ENCODE data around the gene GPRIN1. TPM values are rescaled to one million over a fixed set of nuclear protein-coding genes. Genes with fewer than 3 reads are reported as not detected.
"Not testable (repeated sequence)": the region's sequence is repeated elsewhere in the genome, so short reads cannot be mapped to it uniquely, and the experiment has no call there.

The GPRIN1 gene
- total RNA-seq, 2 donors from 2014 or later: 1.4 to 2.0 TPM

DNA sequence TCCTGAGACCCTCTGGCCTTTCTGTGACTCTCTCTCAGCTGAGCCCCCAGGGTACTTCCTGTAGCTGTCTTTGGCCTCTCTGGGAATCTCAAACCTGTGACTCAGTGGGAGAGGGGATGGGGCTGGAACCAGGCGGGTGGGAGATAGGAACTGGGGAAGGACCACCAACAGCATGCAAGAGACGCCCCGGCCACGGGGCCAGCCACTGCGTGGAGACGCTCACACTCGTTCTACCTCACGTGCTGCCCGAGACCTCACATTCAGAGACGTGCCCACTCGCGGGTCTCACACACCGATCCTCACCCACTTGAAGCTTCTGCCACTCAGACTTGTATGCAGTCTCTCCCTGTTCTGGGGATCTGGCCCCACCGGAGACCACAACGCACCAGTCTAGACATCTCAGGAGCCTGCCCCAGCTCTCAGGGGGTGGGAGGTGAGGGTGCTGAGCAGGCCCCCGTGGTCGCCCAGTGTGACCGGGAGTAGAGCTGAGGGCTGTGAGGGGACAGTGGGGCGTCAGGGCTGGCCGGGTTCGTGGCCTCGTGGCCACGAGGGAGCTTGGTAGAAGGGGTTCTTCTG, 13.8 kb downstream of the GPRIN1 start:
- DNase-seq (no peak), ATAC-seq (replicated peaks in 1 of 2) (no peak)
- Mint-ChIP-seq H3K4me3 (peak overlapping the region; percentile 69 to 73), H3K36me3 (ENCODE audit: insufficient read depth in 2 of 2) (no peaks in the 10 kb centered on the region), H3K27me3 (ENCODE audit: low read depth) (peaks cover 13% of the 10 kb centered on the region), H3K4me1 (ENCODE audit: low read depth) (peaks cover 15% of the 10 kb centered on the region), H3K27ac (no peak overlapping the region), H3K9me3 (no peaks in the 10 kb centered on the region)

GRCh38 chr5:176595386-176595943, 14.5 kb downstream of the GPRIN1 start:
- Mint-ChIP-seq H3K27me3 (ENCODE audit: low read depth) (peaks cover 13% of the 10 kb centered on the region), H3K36me3 (ENCODE audit: insufficient read depth in 2 of 2) (no peaks in the 10 kb centered on the region), H3K4me1 (ENCODE audit: low read depth) (peaks cover 15% of the 10 kb centered on the region), H3K27ac (no peak overlapping the region), H3K4me3 (no peak overlapping the region), H3K9me3 (no peaks in the 10 kb centered on the region)
- no peak for DNase-seq
- no peak for ATAC-seq (replicated peaks in 1 of 2)

DNA sequence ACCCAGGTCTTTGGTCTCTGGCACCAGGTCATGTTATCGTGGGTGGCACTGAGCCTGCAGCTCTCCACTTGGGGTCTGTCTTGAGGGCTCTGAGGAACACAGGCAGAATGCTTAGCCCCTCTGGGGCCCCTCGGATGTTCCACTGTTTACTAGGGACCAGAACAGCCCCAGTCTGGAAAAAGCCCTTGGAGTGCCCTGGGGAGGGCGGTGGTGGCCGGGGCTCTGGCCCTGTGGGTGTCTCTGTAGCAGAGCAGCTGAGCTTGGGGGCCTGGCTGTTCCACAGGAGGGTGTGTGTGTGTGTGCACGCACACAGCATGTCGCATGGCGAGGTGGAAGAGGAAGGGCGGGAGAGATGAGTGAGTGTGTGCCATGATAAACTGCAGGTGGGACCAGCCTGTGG, 15.4 kb downstream of the GPRIN1 start:
- no peak for DNase-seq
- H3K4me3 Mint-ChIP-seq: peak overlapping the region in 1 of 2 donors; percentile 21
- no peaks in the 10 kb centered on the region for H3K9me3 Mint-ChIP-seq
- H3K27ac Mint-ChIP-seq: no peak overlapping the region
- H3K27me3 Mint-ChIP-seq (ENCODE audit: low read depth): peaks cover 13% of the 10 kb centered on the region
- no peak for ATAC-seq (replicated peaks in 1 of 2)
- peaks cover 8% of the 10 kb centered on the region for H3K4me1 Mint-ChIP-seq (ENCODE audit: low read depth)
- H3K36me3 Mint-ChIP-seq (ENCODE audit: insufficient read depth in 2 of 2): no peaks in the 10 kb centered on the region

- peaks cover 4% of the 10 kb centered on the region for H3K4me1 Mint-ChIP-seq (ENCODE audit: low read depth)
- H3K27me3 Mint-ChIP-seq (ENCODE audit: low read depth): peaks cover 5% of the 10 kb centered on the region
- H3K27ac Mint-ChIP-seq: no peak overlapping the region
- DNase-seq (no peak), ATAC-seq (replicated peaks in 1 of 2) (no peak)
- no peak overlapping the region for H3K4me3 Mint-ChIP-seq
- no peaks in the 10 kb centered on the region for H3K9me3 Mint-ChIP-seq
- no peaks in the 10 kb centered on the region for H3K36me3 Mint-ChIP-seq (ENCODE audit: insufficient read depth in 2 of 2)
Observed at GRCh38 chr5:176593273-176593869, 16.6 kb downstream of the GPRIN1 start.

DNA sequence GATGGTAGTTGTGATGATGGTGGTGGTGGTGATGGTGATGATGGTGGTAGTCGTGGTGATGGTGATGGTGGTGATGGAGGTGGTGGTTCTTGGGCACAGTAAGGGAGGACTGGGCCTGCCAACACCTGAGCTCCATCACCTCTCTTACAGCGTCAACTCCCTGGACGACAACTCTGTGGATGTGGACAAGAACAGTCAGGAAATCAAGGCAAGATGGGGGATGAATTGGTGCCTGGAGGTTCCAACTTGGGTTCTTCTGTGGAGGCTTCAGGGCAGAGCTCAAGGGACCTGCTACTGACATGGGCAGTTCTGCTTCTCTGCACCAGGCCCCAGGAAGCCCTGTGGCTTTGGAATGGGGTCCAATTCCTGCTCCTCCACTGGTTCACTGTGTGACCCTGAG, 17.4 kb downstream of the GPRIN1 start:
- H3K4me1 Mint-ChIP-seq (ENCODE audit: low read depth): peaks cover 4% of the 10 kb centered on the region
- no peaks in the 10 kb centered on the region for H3K9me3 Mint-ChIP-seq
- H3K27me3 Mint-ChIP-seq (ENCODE audit: low read depth): peaks cover 5% of the 10 kb centered on the region
- H3K27ac Mint-ChIP-seq: no peak overlapping the region
- H3K4me3 Mint-ChIP-seq: no peak overlapping the region
- DNase-seq (no peak), ATAC-seq (replicated peaks in 1 of 2) (no peak)
- H3K36me3 Mint-ChIP-seq (ENCODE audit: insufficient read depth in 2 of 2): no peaks in the 10 kb centered on the region

- ATAC-seq (replicated peaks in 1 of 2); DNase-seq; H3K9me3 Mint-ChIP-seq; H3K27me3 Mint-ChIP-seq (ENCODE audit: low read depth); H3K4me1 Mint-ChIP-seq (ENCODE audit: low read depth); H3K27ac Mint-ChIP-seq; H3K36me3 Mint-ChIP-seq (ENCODE audit: insufficient read depth in 2 of 2); H3K4me3 Mint-ChIP-seq: not testable (repeated sequence)
Observed at GRCh38 chr5:176591667-176592066, 18.3 kb downstream of the GPRIN1 start.

DNA sequence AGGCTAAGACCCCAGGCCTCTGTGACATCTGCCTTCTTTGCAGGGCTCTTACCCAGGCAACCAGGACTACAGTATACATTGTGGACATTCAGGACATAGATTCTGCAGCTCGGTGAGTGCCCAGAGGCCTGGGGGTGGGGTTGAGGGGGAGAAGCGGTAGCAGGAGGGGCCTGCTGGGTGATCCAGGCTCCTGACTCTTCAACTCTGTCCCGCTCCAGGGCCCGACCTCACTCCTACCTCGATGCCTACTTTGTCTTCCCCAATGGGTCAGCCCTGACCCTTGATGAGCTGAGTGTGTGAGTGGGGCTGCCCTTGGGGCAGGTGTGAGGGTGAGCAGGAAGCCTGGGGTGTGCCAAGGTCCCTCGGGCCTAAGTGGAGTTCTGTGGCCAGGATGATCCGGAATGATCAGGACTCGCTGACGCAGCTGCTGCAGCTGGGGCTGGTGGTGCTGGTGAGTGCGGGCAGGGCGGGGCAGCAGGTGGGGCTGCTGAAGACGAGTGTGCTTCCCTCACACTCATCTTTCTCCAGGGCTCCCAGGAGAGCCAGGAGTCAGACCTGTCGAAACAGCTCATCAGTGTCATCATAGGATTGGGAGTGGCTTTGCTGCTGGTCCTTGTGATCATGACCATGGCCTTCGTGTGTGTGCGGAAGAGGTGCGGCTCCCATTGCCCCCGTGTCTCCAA, 19.8 kb downstream of the GPRIN1 start:
- peaks cover 0 to 6% of the 10 kb centered on the region in 2 donors for H3K36me3 Mint-ChIP-seq (ENCODE audit: insufficient read depth in 2 of 2)
- H3K4me1 Mint-ChIP-seq (ENCODE audit: low read depth): no peaks in the 10 kb centered on the region
- peaks cover 2 to 4% of the 10 kb centered on the region in 2 donors for H3K9me3 Mint-ChIP-seq
- no peak overlapping the region for H3K4me3 Mint-ChIP-seq
- no peak overlapping the region for H3K27ac Mint-ChIP-seq
- DNase-seq (no peak), ATAC-seq (replicated peaks in 1 of 2) (no peak)
- H3K27me3 Mint-ChIP-seq (ENCODE audit: low read depth): no peaks in the 10 kb centered on the region

GRCh38 chr5:176589039-176589769, 20.8 kb downstream of the GPRIN1 start:
- Mint-ChIP-seq H3K27me3 (ENCODE audit: low read depth) (no peaks in the 10 kb centered on the region), H3K4me1 (ENCODE audit: low read depth) (no peaks in the 10 kb centered on the region), H3K27ac (no peak overlapping the region), H3K9me3 (peaks cover 3 to 6% of the 10 kb centered on the region in 2 donors), H3K36me3 (ENCODE audit: insufficient read depth in 2 of 2) (peaks cover 0 to 6% of the 10 kb centered on the region in 2 donors), H3K4me3 (no peak overlapping the region)
- ATAC-seq (replicated peaks in 1 of 2) (no peak), DNase-seq (no peak)

- no peak overlapping the region for H3K27ac Mint-ChIP-seq
- no peaks in the 10 kb centered on the region for H3K4me1 Mint-ChIP-seq (ENCODE audit: low read depth)
- H3K27me3 Mint-ChIP-seq (ENCODE audit: low read depth): no peaks in the 10 kb centered on the region
- H3K9me3 Mint-ChIP-seq: peaks cover 3 to 6% of the 10 kb centered on the region in 2 donors
- H3K4me3 Mint-ChIP-seq: no peak overlapping the region
- peaks cover 2 to 6% of the 10 kb centered on the region in 2 donors for H3K36me3 Mint-ChIP-seq (ENCODE audit: insufficient read depth in 2 of 2)
- DNase-seq (no peak), ATAC-seq (replicated peaks in 1 of 2) (no peak)
Observed at GRCh38 chr5:176588297-176588696, 21.7 kb downstream of the GPRIN1 start.

DNA sequence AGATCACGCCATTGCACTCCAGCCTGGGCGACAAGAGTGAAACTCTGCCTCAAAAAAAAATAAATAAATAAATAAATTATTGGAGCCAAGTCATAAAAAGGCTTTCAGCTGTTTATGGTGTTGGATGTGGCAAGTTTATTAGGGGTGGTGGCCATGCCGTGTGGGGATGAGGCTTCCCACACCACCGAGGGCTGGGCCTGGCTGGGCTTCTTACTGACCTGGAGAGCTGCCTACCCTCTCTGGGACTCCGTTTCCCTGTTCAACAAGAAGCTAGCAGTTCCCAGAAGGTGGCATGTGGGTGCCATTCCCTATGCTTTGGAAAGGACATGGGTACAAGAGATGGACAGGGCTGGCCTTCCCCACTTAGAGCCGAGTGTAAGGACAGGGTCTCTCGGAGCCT, 22.6 kb downstream of the GPRIN1 start:
- H3K27me3 Mint-ChIP-seq (ENCODE audit: low read depth): no peaks in the 10 kb centered on the region
- ATAC-seq (replicated peaks in 1 of 2): no peak
- no peaks in the 10 kb centered on the region for H3K4me1 Mint-ChIP-seq (ENCODE audit: low read depth)
- DNase-seq: no peak
- H3K36me3 Mint-ChIP-seq (ENCODE audit: insufficient read depth in 2 of 2): peaks cover 2 to 6% of the 10 kb centered on the region in 2 donors
- peaks cover 3 to 6% of the 10 kb centered on the region in 2 donors for H3K9me3 Mint-ChIP-seq
- no peak overlapping the region for H3K27ac Mint-ChIP-seq
- no peak overlapping the region for H3K4me3 Mint-ChIP-seq

GRCh38 chr5:176583076-176583475, 26.9 kb downstream of the GPRIN1 start:
- peaks cover 3 to 6% of the 10 kb centered on the region in 2 donors for H3K9me3 Mint-ChIP-seq
- H3K4me3 Mint-ChIP-seq: no peak overlapping the region
- no peaks in the 10 kb centered on the region for H3K4me1 Mint-ChIP-seq (ENCODE audit: low read depth)
- DNase-seq (no peak), ATAC-seq (replicated peaks in 1 of 2) (no peak)
- no peak overlapping the region for H3K27ac Mint-ChIP-seq
- H3K27me3 Mint-ChIP-seq (ENCODE audit: low read depth): no peaks in the 10 kb centered on the region
- H3K36me3 Mint-ChIP-seq (ENCODE audit: insufficient read depth in 2 of 2): peaks cover 2 to 6% of the 10 kb centered on the region in 2 donors

DNA sequence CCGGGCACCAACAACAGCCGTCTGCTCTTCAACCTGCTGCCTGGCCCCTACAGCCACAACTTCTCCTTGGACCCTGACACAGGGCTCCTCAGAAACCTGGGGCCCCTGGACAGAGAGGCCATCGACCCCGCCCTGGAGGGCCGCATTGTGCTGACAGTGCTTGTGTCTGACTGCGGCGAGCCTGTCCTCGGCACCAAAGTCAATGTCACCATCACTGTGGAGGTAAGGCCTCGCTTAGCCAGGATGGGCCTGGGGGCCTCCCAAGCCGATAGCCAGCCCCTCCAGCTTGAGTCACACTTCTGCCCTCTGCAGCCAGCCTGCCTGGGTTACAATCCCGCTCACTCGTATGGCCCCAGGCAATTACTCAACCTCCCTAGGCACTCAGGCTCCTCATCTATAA, 28.6 kb downstream of the GPRIN1 start:
- no peak overlapping the region for H3K27ac Mint-ChIP-seq
- no peaks in the 10 kb centered on the region for H3K4me1 Mint-ChIP-seq (ENCODE audit: low read depth)
- H3K4me3 Mint-ChIP-seq: no peak overlapping the region
- H3K27me3 Mint-ChIP-seq (ENCODE audit: low read depth): no peaks in the 10 kb centered on the region
- ATAC-seq (replicated peaks in 1 of 2) (no peak), DNase-seq (no peak)
- peaks cover 2 to 4% of the 10 kb centered on the region in 2 donors for H3K36me3 Mint-ChIP-seq (ENCODE audit: insufficient read depth in 2 of 2)
- H3K9me3 Mint-ChIP-seq: peaks cover 3 to 6% of the 10 kb centered on the region in 2 donors

DNA sequence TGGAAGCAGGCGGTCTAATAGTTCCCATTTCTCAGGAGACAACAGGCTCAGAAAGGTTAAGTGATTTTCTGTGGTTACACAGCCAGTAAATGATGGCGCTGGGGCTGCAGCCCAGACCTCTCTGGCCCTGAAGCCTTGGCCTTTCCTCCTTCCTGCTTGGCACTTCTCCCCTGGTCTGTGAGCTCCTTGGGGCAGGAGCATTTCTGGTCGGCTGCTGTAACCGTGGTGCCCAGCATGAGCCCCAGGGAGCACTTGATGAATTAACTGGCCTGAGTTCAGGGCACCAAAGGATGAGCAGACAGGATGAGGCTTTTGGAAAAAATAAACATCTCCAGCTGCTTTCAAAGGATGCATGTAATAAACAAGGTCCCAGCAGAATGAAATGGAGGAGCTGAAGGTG, 30.6 kb downstream of the GPRIN1 start:
- Mint-ChIP-seq H3K27me3 (ENCODE audit: low read depth) (no peaks in the 10 kb centered on the region), H3K9me3 (no peaks in the 10 kb centered on the region), H3K4me1 (ENCODE audit: low read depth) (no peaks in the 10 kb centered on the region), H3K4me3 (no peak overlapping the region), H3K36me3 (ENCODE audit: insufficient read depth in 2 of 2) (peaks cover 0 to 2% of the 10 kb centered on the region in 2 donors), H3K27ac (no peak overlapping the region)
- ATAC-seq (replicated peaks in 1 of 2): no peak
- no peak for DNase-seq
